ENCODE measurements around the gene CPED1. TPM values are rescaled to one million over a fixed set of nuclear protein-coding genes. Genes with fewer than 3 reads are reported as not detected.
"Not testable (repeated sequence)": the region's sequence is repeated elsewhere in the genome, so short reads cannot be mapped to it uniquely, and the experiment has no call there.

CPED1 gene
- total RNA-seq, 1 experiment from 2014 or later = not detected

DNA sequence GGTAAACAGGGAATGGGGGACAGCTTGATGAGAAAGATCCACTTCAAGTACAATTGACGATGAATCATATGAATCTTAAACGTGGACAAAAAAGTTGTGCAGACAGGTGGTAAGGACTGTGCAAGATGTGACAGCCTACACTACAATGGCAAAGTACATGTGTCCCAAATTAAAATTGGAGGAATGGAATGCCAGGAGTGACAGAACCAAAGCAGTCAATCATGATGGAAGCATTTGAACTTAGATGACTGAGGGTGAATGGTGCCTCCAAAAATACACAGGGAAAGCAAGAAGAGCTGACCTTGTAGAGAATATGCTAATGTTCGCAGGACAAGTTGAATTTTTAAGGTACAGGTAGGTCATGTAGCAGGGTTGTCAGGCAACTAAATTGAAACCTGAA, 189.9 kb downstream of the CPED1 start:
- in situ Hi-C loops (cut with HindIII; ENCODE audit: low pct_unique_long_range_greater_than_20kb, low sequenced_read_pairs) = no loop called here
- DNase-seq (ENCODE audit: low read depth) = no peak

DNA sequence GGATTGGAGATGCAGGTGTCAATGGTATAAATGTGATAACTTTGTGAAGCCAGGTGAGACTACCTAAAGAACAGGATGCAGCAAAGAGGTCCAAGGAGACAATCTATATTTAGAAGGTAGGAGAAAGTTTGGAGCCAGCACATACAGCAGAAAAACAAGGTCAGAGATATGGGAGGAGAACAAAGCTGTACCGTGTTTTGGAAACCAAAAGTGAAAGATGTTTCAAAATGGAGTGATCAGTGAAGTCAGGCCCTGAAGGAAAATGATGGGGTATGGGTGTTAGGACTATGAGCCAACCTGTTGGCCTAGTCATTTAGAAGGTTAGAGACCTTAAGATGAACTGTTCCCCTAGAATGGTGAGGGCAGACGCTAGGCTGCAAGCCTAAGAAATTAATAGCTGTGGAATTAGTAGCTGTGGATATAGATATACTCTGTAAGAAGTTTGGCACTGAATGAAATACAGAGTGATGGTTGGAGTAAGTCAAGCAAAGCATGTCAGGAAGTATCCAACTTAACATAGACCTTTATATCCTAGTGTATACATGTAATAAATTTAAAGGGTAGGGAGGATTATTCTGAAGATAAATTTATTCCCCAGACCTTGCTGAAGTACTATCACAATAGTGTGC, 190.5 kb downstream of the CPED1 start:
- in situ Hi-C loops (cut with HindIII; ENCODE audit: low pct_unique_long_range_greater_than_20kb, low sequenced_read_pairs) = no loop called here
- DNase-seq (ENCODE audit: low read depth) = no peak

DNA sequence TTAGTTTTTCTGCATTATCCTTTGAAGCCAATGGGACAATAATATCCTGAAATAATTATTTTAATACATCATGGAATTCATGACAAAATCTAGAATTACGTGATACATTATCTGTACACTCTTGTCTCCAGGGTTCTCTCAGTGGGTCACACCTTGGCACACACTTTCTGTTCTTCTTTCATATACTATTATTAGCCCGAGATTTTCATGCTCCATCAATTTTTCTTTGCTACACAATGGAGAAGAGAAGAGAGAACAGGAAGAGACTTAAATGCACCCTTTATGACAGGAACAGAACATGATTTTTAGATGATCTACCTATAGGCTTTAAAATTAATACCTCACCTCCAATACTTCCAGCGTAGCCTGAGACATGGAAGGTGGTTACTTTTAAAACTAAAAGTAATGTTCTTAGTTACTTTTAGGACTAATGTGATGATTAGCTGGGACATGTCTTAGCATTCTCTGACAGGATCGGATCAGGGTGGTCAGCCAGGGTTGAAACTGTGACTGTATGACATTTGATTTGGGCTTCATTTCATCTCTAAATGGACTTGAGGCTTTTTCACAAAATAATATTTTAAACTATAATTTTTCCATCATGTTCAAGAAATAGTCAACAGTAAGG, 192.0 kb downstream of the CPED1 start:
- in situ Hi-C loops (cut with HindIII; ENCODE audit: low pct_unique_long_range_greater_than_20kb, low sequenced_read_pairs) = no loop called here
- DNase-seq (ENCODE audit: low read depth) = no peak

DNA sequence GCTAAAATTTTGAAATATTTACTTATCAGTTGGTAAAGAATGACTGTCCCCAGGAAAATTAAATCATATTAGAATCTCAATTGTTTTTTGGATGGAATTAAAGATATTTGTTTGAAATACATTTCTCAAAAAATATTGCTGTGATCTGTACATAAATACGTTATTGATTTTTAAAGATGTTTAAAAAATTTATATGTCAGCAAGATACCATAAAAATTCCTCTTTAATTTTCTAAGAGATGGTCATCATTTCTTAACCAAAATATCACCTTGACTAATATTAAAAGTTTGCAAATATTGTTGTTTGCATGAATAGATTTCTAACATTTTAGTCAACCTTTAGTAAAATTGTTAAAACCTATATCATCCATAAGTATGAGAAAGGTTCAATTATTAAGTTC, 192.8 kb downstream of the CPED1 start:
- no peak for DNase-seq (ENCODE audit: low read depth)
- in situ Hi-C loops (cut with HindIII; ENCODE audit: low pct_unique_long_range_greater_than_20kb, low sequenced_read_pairs) = no loop called here

DNA sequence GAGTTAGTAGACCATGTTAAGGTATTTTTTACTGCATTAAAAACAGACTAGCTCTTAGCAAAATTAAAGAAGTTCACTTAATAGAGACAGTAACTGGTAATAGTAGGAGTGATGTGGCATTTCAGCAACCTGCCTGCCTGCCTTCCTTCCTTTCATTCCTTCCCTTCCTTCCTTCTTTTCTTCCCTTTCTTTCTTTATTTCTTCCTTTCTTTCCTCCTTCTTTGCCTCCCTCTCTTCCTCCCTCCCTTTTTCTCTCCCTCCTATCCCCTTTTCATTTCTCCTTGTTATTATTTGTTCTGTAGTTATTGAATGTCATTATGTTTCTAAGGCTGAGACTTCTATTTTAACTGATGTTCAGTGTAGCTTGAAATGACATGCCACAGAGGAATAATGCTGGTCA, 193.8 kb downstream of the CPED1 start:
- in situ Hi-C loops (cut with HindIII; ENCODE audit: low pct_unique_long_range_greater_than_20kb, low sequenced_read_pairs) = no loop called here

DNA sequence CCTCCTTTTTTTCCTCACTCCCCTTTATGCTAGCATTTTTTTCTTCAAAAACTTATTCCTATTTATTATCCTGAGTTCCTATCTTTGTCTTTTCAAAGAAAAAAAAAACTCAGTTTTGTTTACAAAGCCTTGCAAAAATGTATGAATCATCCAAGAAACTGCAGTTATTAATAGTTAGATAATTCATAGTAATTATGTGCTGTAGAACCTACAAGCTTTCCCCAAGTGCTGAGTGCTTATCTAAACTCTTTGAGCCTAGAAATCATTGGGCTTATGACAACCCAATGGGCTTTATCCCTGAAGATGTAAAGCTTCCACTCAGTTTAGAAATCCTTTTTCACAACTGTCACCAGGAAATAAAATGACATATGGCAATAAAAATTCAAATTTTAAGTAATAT, 194.4 kb downstream of the CPED1 start:
- DNase-seq (ENCODE audit: low read depth) = no peak
- in situ Hi-C loops (cut with HindIII; ENCODE audit: low pct_unique_long_range_greater_than_20kb, low sequenced_read_pairs) = no loop called here

More for the DNA sequence above, 193.8 kb downstream of the CPED1 start:
- no peak for DNase-seq (ENCODE audit: low read depth)

DNA sequence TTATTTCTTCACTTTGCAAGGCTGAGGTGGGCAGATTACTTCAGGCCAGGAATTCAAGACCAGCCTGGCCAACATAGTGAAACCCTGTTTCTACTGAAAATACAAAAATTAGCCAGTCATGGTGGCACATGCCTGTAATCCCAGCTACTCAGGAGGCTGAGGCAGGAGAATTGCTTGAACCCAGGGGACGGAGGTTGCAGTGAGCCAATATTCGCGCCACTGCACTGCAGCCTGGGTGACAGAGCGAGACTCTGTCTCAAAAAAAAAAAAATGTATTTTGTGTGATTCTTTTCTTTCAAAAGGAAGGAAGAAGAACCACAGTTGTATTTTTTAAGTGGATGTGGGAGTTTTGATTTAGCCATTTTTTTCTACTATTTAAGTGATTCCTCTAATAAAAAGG, 195.4 kb downstream of the CPED1 start:
- DNase-seq (ENCODE audit: low read depth); in situ Hi-C loops (cut with HindIII; ENCODE audit: low pct_unique_long_range_greater_than_20kb, low sequenced_read_pairs): not testable (repeated sequence)

DNA sequence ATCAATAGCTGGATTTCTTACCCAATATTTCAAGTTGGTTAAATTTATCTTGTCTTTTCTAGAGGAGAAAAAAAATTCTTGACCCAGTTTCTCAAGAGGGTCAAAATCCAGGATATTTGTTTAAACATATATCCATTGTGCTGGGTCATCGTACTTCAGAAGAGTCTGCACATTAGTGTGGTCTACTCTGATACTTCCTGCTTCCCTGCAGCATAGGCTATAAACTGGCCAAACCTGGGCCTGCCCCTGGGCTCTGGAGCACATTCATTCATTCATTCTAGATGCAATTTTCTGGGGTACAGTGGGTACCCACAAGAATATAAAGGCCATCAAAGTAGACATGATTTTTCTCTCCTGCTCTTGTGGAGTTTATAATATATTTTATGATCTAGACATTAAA, 198.2 kb downstream of the CPED1 start:
- in situ Hi-C loops (cut with HindIII; ENCODE audit: low pct_unique_long_range_greater_than_20kb, low sequenced_read_pairs) = no loop called here
- DNase-seq (ENCODE audit: low read depth) = no peak

DNA sequence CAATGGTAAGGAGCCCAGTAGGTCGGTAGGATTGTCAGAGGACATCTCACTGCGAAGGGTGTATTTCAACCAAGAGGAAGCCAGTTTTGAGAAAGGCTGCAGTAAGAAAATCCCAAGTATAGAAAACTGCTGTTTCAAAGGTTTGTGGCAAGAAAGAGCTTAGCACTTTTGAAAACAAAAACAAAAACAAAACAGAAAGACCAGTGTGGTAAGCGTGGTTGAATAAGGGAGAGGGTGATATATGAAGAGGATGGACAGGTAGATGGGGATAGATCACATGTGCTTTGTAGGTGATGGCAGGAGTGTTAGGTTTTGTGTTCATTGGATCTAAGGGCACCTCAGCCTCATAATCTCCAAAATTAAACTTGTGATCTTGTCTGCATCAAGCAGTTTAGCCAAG, 198.7 kb downstream of the CPED1 start:
- no peak for DNase-seq (ENCODE audit: low read depth)
- in situ Hi-C loops (cut with HindIII; ENCODE audit: low pct_unique_long_range_greater_than_20kb, low sequenced_read_pairs) = no loop called here

DNA sequence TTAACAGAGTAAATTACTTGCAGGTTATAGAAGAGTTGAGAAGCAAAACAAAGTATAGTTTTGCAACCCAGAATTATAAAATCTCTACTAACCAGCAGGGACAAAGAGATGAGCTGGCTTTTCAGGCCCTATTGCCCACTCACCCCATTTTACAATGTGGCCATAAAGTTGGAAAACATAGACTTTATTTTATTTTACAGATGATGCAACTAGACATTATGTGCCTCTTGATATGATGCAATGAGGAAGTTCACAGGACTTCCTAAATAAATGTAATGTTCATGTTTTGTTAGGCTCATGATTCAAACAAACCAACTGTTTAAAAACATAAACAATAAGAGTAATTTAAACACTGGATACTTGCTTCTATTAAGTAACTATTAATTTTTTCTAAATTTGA, 199.2 kb downstream of the CPED1 start:
- in situ Hi-C loops (cut with HindIII; ENCODE audit: low pct_unique_long_range_greater_than_20kb, low sequenced_read_pairs) = no loop called here
- no peak for DNase-seq (ENCODE audit: low read depth)

DNA sequence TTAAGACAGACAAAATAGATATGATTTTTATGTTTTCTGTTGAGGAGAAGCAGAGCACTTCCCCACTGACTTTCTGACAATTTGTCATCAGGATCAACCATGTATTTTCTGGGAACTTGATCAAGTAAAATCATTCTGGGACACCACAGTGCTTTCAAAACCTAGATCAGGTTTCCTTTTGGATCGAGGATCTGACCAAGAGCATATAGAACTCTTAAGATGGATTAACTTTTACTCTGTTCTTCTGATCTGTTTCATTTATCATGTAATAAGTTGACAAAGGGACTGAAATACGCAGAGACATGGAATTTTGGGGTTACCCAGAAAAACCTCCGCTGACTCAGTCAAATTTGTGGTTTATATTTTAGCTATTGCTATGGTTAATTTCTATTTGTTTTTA, 204.3 kb downstream of the CPED1 start:
- no peak for DNase-seq (ENCODE audit: low read depth)
- in situ Hi-C loops (cut with HindIII; ENCODE audit: low pct_unique_long_range_greater_than_20kb, low sequenced_read_pairs) = no loop called here

DNA sequence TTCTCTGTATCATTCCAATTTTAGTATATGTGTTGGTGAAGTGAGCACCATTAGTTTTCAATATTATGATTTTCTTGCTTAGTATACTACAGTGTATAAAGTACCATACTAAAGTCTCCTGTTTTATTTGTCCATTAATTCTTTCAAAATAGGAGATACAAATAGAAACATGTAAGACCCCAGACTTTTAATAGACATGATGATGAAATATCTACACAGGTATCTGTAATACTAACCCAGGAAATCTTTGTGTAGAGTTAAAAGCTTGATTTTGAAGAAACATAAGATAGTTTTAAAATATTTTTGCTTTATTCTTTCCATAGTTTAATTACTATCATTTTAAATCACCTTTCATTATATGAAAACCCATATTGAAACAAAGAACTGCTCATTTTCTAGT, 206.5 kb downstream of the CPED1 start:
- in situ Hi-C loops (cut with HindIII; ENCODE audit: low pct_unique_long_range_greater_than_20kb, low sequenced_read_pairs) = no loop called here
- DNase-seq (ENCODE audit: low read depth) = no peak

DNA sequence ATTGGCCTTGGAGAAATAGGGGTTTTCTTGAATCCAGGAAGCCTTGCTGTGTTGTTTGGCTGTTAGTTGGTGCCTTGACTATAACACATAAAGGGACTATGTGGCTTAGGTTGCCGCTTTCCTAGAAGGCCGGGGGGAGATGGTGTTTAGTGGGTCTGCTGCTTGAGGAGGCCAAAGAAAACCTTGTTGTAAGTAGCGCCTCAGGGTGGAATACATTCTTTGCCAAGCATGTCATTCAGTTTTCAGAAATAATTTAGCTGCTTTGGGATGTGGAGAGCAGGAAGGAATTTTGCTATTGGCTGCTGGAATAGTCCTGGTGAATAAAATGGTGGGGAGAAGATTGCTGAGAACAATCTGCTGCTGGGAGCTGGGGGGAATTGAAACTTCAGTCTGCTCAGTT, 207.4 kb downstream of the CPED1 start:
- in situ Hi-C loops (cut with HindIII; ENCODE audit: low pct_unique_long_range_greater_than_20kb, low sequenced_read_pairs) = no loop called here
- DNase-seq (ENCODE audit: low read depth) = no peak

DNA sequence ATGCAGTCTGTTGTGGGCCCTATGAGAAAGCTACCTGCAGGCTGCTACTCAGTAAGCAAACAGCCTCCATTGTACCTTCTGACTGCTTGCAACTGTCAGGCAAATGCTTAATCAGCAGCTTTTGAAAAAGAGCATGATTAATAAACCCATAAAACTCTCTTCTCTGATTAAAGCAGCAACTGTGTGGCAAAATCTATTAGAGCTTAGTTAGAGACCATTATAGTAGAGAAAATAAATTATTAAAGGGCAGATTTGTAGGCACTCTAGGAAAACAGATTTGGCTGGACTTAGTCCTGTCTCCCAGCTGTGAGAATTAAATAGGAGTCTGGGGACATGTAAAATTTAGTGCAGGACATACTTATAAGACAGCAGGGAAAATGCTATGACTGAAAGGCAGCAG, 207.8 kb downstream of the CPED1 start:
- no peak for DNase-seq (ENCODE audit: low read depth)
- in situ Hi-C loops (cut with HindIII; ENCODE audit: low pct_unique_long_range_greater_than_20kb, low sequenced_read_pairs) = no loop called here

DNA sequence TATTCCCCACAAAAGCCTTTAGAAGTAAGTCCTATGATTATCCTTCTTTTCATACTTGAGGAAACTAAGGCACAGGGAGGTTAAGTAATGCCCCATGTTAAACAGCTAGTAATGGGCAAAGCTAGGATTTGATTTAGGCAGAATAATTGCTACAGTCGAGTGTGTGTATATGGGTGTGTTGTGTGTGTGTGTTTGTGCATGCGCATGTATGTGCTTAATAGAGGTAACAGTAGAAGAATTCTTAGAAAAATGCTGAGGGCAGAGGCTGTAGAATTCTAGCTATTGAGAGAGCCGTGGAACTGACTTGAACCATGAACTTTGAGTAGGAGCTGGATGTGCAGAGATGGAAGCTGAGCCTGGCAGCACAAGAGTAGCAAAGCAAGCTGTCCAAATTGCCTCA, 208.9 kb downstream of the CPED1 start:
- in situ Hi-C loops (cut with HindIII; ENCODE audit: low pct_unique_long_range_greater_than_20kb, low sequenced_read_pairs) = no loop called here
- DNase-seq (ENCODE audit: low read depth) = no peak

DNA sequence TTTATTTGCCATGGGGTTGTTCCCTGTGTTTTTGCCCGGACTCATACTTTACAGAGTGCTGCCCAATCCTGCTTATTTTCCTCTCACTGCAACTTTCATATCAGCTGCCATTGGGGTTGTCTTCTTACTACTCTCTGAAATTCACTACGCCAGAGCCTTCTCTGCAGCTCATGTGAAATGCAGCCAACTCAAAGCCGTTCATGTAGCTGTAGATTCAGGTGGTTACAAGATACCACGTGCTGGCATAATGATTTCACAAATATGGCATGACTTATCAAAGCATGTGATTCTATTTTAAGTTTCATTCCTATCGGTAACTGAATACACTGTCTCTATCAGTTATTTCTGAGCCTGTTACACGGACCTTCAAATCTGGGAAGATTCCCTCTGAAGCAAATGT, 210.0 kb downstream of the CPED1 start:
- in situ Hi-C loops (cut with HindIII; ENCODE audit: low pct_unique_long_range_greater_than_20kb, low sequenced_read_pairs) = no loop called here
- DNase-seq (ENCODE audit: low read depth) = no peak

DNA sequence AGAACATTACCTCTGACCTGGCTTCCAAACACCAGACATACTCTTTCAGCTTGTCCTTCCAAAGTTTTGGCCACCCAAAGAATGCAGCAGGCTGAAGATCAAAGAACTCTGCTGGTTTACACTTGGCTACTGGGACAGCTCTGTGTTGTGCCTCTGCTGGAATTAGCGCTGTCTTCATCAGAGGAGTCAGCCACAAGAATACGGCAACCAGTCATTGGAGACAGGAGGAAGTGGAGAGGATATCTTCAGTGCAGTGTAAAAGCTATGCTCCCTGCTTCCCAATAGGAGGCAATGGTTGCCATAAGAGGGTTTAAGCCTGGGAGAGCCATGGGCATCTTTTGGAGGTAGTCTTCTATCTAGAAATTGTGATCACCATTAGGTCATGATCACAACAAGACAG, 213.6 kb downstream of the CPED1 start:
- no peak for DNase-seq (ENCODE audit: low read depth)
- in situ Hi-C loops (cut with HindIII; ENCODE audit: low pct_unique_long_range_greater_than_20kb, low sequenced_read_pairs) = no loop called here

DNA sequence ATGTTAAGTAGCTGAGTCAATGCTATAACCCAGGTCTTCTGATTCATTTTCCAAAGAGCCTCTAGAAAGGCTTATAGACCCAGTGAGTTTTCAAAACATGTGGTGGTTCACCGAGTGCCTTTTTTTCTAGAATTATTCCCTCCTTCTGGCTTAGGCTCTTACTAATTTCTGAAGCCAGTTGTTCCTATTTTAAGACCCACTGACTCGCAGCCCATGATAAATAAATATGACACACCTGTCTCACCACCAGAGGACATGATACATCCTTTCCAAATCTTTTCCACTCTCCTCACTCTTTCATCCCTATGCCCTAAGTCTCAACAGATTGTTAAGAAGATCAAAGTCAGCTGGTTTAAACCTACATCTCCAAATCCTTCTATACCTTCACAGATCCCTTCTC, 214.3 kb downstream of the CPED1 start:
- in situ Hi-C loops (cut with HindIII; ENCODE audit: low pct_unique_long_range_greater_than_20kb, low sequenced_read_pairs) = no loop called here
- no peak for DNase-seq (ENCODE audit: low read depth)

DNA sequence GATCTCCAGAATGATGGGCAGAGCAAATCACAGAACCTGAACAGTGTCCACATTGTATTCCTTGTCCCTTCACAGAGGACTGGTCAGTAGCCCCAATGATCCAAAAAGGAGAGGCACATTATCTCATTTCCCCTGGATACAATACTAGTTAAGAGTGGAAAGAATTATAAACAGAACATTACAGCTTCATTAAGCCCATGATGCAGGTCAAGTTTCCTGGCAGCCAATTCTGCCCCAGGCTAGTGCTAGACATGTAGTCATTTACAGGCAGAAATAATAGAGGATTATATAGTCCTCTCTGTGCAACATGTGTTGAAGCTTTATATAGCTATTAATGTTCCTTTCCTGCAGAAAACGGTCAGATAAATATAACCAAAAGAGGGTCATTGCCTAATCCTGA, 216.0 kb downstream of the CPED1 start:
- no peak for DNase-seq (ENCODE audit: low read depth)

DNA sequence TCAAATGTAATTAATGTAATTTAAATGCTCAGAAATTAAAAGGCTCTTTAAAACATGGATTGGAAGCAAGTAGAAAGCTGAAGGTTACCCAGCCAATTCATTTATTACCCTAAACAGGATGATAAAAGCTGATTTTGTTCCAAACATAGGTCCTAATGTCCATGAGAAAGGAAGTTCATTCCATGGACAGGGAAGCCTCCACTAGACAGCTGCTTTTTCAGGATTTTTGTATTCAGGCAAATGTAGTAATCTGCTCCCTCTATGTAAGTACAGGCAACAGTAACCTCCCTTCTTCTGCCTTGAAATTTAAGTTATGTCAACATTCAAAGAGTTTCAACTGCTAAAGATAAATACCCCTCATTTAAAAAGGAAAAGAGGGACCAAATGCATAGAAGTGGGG, 217.3 kb downstream of the CPED1 start:
- no peak for DNase-seq (ENCODE audit: low read depth)
- in situ Hi-C loops (cut with HindIII; ENCODE audit: low pct_unique_long_range_greater_than_20kb, low sequenced_read_pairs) = no loop called here

More for the DNA sequence above, 216.0 kb downstream of the CPED1 start:
- in situ Hi-C loops (cut with HindIII; ENCODE audit: low pct_unique_long_range_greater_than_20kb, low sequenced_read_pairs) = no loop called here

Data from Caki2 (cell line).